Nephron (organoid): ENCODE data around the gene IFNL2.
"Not testable (repeated sequence)": the region's sequence is repeated elsewhere in the genome, so short reads cannot be mapped to it uniquely, and the experiment has no call there.

Experiments
- H3K27ac Mint-ChIP-seq, 3 experiments: 2 replicates each; pipeline ENCODE4 v1.8.0; 2020; ENCODE audit warnings: mixed read lengths in 3 of 3, mild to moderate bottlenecking in 2 of 3, moderate library complexity in 1 of 3
- H3K27me3 Mint-ChIP-seq: 2 replicates; pipeline ENCODE4 v1.8.0; 2021; ENCODE audit warnings: low read depth, mild to moderate bottlenecking, moderate library complexity, mixed read lengths
- H3K36me3 Mint-ChIP-seq: 2 replicates; pipeline ENCODE4 v1.8.0; 2020; ENCODE audit warnings: low read depth, mixed read lengths
- H3K4me1 Mint-ChIP-seq: 2 replicates; pipeline ENCODE4 v1.8.0; 2020; ENCODE audit warnings: mixed read lengths
- H3K4me3 Mint-ChIP-seq, 3 experiments: 2 replicates each; pipeline ENCODE4 v1.8.0; 2020; ENCODE audit warnings: mild to moderate bottlenecking in 3 of 3, mixed read lengths in 3 of 3, moderate library complexity in 2 of 3
- H3K9me3 Mint-ChIP-seq: 2 replicates; pipeline ENCODE4 v1.8.0; 2020; ENCODE audit warnings: mixed read lengths
- TF ChIP-seq, protein P1 (sequence below), 3 experiments: fragments of 200-600 bp; sonication (generic); IDR thresholded peaks; one replicate each; pipeline ENCODE4 v1.5.0; 2021; ENCODE audit warnings: antibody characterized with exemption in 3 of 3; ENCODE audit not compliant: unreplicated experiment in 3 of 3

Gene IFNL2

DNA sequence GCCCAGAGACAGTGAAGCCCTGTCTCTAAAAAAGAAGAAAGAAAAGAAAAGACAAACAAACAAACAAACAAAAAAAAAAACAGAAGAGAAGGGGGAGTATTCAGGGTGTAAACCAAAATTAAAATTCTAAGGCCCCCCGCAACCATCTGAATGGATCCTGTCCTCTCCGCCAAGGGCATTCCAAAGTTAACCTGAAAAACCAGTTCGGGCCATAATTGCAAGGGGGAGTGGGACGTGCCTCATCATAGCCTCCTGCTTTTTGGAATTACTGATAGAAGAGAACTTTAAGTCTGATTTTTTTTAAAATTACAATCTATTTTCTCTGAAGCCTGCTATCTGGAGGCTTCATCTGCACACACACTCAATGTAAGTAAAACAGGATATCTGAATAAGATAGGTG lies 5.7 kb upstream of the IFNL2 start:
- no peaks in the 10 kb centered on the region for H3K9me3 Mint-ChIP-seq
- H3K27ac Mint-ChIP-seq = no peak overlapping the region
- H3K36me3 Mint-ChIP-seq = no peaks in the 10 kb centered on the region
- H3K4me3 Mint-ChIP-seq = no peak overlapping the region
- TF ChIP-seq, protein P1, sequence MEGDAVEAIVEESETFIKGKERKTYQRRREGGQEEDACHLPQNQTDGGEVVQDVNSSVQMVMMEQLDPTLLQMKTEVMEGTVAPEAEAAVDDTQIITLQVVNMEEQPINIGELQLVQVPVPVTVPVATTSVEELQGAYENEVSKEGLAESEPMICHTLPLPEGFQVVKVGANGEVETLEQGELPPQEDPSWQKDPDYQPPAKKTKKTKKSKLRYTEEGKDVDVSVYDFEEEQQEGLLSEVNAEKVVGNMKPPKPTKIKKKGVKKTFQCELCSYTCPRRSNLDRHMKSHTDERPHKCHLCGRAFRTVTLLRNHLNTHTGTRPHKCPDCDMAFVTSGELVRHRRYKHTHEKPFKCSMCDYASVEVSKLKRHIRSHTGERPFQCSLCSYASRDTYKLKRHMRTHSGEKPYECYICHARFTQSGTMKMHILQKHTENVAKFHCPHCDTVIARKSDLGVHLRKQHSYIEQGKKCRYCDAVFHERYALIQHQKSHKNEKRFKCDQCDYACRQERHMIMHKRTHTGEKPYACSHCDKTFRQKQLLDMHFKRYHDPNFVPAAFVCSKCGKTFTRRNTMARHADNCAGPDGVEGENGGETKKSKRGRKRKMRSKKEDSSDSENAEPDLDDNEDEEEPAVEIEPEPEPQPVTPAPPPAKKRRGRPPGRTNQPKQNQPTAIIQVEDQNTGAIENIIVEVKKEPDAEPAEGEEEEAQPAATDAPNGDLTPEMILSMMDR (IDR thresholded peaks at IDR 0.05; ENCODE audit: unreplicated experiment in 3 of 3) = no peak
- peaks cover 79% of the 10 kb centered on the region for H3K27me3 Mint-ChIP-seq
- H3K4me1 Mint-ChIP-seq = peaks cover 5% of the 10 kb centered on the region

DNA sequence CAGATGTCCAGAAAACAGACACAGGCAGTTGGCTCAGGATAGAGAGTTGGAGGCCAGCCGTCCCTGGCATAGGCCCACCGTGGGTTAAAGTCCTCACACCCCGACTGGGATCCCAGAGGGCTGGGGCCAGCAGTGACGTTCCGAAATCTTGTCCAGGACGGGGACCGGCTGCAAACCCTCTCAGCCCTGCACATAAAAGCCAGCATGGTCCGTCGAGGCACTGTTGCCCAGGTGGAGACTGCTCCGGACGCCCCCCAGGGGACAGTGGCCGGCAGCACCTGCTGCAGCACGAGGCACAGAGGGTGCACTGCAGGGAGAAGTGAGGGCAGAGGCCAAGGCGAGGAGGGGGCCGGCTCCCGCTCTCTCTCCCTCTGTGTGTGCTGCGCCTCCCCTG lies 4.3 kb upstream of the IFNL2 start:
- TF ChIP-seq, protein P1 (IDR thresholded peaks at IDR 0.05; ENCODE audit: unreplicated experiment in 3 of 3) = no peak
- Mint-ChIP-seq H3K36me3 (no peaks in the 10 kb centered on the region), H3K27me3 (peaks cover 83% of the 10 kb centered on the region), H3K4me1 (peaks cover 5% of the 10 kb centered on the region), H3K4me3 (peak overlapping the region in 1 of 3 experiments; percentile 2), H3K9me3 (no peaks in the 10 kb centered on the region), H3K27ac (no peak overlapping the region)

DNA sequence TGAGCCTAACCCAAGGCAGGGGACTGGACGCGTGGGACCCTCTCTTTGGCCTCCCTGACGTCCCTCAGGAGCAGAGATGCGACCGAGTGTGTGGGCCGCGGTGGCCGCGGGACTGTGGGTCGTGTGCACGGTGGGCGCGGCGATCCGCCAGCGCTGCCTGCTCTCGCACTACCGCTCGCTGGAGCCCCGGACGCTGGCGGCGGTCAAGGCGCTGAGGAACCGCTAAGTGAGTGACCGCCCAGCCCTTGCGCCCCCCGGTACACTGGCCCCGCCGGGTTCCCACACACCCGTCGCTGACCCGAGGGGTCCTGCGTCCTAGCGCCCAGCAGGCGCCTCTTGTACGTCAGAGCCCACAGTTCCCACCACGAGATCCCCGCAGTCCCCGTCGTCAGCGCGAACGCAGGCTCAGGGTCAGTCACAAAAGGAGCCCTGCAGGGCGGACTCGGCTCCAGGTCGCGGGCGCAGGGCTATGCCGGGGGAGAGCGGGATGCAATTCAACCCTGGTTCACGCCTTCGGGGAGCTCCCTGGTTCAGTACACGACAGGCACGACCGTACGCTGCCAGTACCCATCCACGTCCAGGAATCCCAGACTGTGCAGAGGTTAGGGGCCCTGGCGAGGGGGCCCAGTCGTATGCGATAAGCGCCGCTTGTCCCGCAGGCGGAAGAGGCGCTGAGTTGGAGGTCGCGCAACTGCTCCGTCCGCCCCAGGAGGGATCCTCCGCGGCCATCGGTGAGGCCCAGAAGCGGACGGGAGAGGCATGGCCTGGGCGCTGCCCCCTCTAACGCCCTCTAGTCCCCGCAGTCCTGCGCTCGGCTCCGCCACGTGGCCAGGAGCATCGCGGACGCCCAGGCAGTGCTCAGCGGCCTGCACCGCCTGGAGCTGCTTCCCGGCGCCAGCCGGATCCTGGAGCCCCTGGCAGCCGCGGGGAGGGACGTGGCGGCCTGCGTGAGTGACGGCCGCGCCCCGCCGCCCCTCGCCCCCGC lies 3.6 kb upstream of the IFNL2 start:
- H3K4me3 Mint-ChIP-seq = peak overlapping the region in 1 of 3 experiments; percentile 32
- H3K27me3 Mint-ChIP-seq = peaks cover 78% of the 10 kb centered on the region
- TF ChIP-seq, protein P1 (IDR thresholded peaks at IDR 0.05; ENCODE audit: unreplicated experiment in 3 of 3) = no peak
- H3K4me1 Mint-ChIP-seq = peaks cover 5% of the 10 kb centered on the region
- H3K27ac Mint-ChIP-seq = no peak overlapping the region
- no peaks in the 10 kb centered on the region for H3K36me3 Mint-ChIP-seq
- H3K9me3 Mint-ChIP-seq = no peaks in the 10 kb centered on the region

DNA sequence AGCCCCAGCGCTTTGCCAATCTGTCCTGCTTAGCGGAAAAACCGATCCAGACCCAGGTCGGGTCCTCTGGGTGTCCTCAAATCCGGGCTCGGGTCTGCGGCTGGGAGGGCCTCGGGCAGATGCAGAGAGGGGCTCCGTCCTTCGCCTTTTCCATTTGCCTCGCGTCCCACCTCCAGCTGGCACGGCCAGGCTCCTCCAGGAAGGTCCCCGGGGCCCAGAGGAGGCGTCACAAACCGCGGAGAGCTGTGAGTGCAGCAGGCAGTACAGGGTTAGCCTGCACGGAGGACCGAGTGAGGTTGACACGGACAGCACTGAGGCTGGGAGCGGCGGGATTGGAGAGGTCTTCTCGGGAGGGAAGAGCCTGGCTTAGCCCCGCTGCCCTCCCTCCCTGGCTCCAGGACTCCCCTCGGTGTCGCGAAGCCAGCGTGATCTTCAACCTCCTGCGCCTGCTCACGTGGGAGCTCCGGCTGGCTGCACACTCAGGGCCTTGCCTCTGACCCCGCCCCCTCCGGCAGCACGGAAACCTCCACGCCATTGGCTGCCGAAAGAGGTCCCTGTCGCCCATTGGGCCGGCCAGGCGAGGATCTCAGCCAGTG lies 2.8 kb upstream of the IFNL2 start:
- Mint-ChIP-seq H3K4me1 (peaks cover 5% of the 10 kb centered on the region), H3K27me3 (peaks cover 74% of the 10 kb centered on the region), H3K4me3 (peak overlapping the region in 1 of 3 experiments; percentile 6), H3K9me3 (no peaks in the 10 kb centered on the region), H3K36me3 (no peaks in the 10 kb centered on the region), H3K27ac (no peak overlapping the region)
- TF ChIP-seq, protein P1 (IDR thresholded peaks at IDR 0.05; ENCODE audit: unreplicated experiment in 3 of 3) = no peak

DNA sequence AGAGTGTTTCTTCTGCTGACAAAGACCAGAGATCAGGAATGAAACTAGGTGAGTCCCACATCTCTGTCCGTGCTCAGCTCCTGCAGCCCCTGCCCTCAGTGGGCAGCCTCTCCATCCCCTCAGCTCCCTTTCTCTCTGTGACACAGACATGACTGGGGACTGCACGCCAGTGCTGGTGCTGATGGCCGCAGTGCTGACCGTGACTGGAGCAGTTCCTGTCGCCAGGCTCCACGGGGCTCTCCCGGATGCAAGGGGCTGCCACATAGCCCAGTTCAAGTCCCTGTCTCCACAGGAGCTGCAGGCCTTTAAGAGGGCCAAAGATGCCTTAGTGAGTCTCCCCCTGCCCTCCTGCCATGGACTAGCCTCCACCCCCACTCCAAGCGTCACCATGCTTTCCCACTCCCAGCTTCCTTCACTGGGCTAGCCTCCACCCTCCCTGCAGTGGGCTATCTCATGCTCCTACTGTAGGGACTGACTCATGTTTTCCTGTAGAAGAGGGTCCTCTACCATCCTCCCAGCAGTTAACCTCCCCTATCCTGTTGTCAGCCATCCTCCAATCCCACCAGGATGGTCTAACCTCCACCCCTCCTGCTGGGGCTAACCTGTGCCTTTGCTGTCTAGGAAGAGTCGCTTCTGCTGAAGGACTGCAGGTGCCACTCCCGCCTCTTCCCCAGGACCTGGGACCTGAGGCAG lies 481 bp downstream of the IFNL2 start:
- H3K27ac Mint-ChIP-seq, H3K9me3 Mint-ChIP-seq, H3K4me1 Mint-ChIP-seq, H3K36me3 Mint-ChIP-seq, H3K4me3 Mint-ChIP-seq: not testable (repeated sequence)
- H3K27me3 Mint-ChIP-seq = peaks cover 46% of the 10 kb centered on the region

DNA sequence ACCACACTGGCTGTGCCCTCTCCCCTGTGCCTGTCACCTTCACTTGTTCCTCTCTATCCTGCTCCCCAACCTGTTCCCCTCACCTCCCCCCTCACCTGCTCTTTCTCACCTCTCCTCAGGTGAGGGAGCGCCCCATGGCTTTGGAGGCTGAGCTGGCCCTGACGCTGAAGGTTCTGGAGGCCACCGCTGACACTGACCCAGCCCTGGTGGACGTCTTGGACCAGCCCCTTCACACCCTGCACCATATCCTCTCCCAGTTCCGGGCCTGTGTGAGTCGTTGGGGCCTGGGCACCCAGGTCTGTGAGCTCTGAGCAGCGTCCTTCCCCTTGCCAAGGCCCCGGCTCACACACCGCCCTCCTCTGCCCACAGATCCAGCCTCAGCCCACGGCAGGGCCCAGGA lies 1.2 kb downstream of the IFNL2 start:
- not testable (repeated sequence) for H3K4me1 Mint-ChIP-seq, H3K9me3 Mint-ChIP-seq, H3K27ac Mint-ChIP-seq, H3K36me3 Mint-ChIP-seq, H3K4me3 Mint-ChIP-seq
- H3K27me3 Mint-ChIP-seq = peaks cover 41% of the 10 kb centered on the region
